ENCODE data around the gene RRP1. TPM values are rescaled to one million over a fixed set of nuclear protein-coding genes. Genes with fewer than 3 reads are reported as not detected.

The RRP1 gene, protein sequence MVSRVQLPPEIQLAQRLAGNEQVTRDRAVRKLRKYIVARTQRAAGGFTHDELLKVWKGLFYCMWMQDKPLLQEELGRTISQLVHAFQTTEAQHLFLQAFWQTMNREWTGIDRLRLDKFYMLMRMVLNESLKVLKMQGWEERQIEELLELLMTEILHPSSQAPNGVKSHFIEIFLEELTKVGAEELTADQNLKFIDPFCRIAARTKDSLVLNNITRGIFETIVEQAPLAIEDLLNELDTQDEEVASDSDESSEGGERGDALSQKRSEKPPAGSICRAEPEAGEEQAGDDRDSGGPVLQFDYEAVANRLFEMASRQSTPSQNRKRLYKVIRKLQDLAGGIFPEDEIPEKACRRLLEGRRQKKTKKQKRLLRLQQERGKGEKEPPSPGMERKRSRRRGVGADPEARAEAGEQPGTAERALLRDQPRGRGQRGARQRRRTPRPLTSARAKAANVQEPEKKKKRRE
- 10 to 100 TPM in 3 of 4 donors, 1 to 10 TPM in 1; 8.2 to 21.4 (median 17.0) TPM for total RNA-seq

DNA sequence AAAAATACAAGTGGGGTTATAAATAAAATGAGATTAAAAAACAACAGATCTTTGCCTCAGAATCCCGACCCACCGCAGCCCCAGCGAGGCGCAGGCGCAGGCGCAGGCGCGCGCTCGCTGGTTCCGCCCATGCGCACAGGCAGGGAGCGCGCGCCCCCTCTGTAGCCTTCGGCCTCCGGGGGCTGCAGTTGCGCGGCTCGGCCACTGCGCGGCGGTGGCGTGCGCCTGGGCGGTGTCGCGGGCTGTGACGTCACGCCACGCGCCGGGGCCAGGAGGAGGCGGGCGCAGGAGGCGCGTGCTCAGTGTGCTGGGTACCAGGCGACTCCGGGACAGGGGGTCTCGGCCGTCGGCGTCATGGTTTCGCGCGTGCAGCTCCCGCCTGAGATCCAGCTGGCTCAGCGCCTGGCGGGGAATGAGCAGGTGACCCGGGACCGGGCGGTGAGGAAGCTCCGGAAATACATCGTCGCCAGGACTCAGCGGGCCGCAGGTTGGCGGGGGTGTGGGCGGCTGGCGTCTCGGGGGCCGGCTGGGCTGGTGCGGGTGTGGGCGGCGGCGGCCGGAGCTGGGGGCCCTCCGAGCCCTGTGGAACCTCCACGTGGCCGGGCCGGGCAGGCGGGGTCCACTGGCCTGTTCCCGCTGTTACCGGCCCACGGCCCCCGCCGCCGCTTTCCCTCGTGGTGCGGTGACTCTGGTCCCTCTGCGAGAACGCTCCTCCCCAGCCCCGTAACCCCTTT lies at the start of gene RRP1:
Gene RRP1, plus strand, starts transcription at position 302 of the 734 bp plus-strand sequence. Its CDS starts 53 bp downstream, at position 355.
- TF ChIP-seq, protein P1, sequence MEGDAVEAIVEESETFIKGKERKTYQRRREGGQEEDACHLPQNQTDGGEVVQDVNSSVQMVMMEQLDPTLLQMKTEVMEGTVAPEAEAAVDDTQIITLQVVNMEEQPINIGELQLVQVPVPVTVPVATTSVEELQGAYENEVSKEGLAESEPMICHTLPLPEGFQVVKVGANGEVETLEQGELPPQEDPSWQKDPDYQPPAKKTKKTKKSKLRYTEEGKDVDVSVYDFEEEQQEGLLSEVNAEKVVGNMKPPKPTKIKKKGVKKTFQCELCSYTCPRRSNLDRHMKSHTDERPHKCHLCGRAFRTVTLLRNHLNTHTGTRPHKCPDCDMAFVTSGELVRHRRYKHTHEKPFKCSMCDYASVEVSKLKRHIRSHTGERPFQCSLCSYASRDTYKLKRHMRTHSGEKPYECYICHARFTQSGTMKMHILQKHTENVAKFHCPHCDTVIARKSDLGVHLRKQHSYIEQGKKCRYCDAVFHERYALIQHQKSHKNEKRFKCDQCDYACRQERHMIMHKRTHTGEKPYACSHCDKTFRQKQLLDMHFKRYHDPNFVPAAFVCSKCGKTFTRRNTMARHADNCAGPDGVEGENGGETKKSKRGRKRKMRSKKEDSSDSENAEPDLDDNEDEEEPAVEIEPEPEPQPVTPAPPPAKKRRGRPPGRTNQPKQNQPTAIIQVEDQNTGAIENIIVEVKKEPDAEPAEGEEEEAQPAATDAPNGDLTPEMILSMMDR (IDR thresholded peaks at IDR 0.05; ENCODE audit: low read depth), result no peak

DNA sequence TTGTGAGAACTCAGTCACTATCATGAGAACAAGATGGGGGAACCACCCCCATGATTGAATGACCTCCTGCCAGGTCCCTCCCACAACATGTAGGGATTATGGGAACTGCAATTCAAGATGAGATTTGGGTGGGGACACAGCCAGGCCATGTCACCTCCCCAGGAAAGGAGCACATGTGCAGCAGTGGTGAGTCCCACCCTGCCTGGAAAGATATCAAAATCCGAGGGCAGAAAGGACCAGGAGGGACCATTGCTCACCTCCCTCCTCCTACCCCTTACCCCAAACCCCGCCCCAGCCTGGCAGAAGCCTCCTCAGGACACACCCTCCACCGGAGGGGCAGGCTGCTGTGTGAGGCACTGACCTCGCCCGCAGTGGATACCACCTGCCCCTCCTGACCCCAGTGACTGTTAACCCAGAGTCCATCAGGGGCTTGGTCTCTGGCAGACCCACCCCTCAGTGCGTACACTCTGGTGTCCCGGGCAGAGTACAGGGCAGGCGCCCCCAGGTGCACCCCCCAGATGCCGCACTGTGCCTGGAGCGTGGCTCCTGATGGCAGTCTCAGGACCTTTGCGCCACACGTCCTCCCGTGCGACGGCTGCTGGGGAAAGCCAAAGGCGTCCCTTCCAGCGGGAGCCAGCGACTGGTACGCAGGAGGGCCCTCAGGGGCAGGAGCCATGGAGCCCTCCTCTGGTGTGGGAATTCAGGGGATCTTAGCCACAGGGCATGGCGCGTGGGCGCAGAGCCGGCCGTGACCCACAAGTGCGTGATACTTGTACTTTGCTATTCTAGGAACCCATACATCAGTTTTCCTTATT lies 49.5 kb upstream of the RRP1 start:
- TF ChIP-seq, protein P1 (IDR thresholded peaks at IDR 0.05; ENCODE audit: low read depth), result no peak

DNA sequence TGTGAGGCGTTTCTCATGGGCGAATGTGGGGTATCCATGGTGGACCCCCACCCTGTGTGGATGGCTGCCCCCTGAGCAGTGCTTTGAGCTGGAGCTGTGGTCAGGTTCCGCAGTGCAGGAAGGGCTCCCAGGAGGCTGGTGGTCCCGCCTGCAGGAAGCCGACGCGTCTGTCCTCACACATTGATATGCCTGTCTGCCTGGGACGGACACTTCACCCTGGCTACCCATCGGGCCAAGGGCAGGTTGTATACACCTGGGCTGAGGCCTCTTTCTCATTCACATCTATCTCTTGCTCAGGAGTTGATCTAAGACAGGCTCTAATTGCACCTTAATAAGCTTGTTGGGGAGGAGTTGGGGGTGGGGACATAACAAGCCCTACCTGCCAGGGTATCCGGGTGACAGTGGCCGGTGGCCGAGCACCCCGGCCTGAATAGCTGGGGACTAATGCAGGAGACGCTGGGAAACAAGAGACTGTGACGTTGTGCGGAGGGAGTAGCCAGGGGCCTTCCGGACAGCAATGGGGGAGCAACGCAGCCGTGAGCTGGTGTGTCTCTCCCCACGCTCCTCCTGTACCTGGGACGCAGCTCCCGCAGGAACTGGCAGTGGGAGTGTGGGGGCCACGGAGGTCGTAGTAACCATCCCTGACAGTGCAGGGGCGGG lies 48.8 kb upstream of the RRP1 start:
- TF ChIP-seq, protein P1 (IDR thresholded peaks at IDR 0.05; ENCODE audit: low read depth), result no peak

DNA sequence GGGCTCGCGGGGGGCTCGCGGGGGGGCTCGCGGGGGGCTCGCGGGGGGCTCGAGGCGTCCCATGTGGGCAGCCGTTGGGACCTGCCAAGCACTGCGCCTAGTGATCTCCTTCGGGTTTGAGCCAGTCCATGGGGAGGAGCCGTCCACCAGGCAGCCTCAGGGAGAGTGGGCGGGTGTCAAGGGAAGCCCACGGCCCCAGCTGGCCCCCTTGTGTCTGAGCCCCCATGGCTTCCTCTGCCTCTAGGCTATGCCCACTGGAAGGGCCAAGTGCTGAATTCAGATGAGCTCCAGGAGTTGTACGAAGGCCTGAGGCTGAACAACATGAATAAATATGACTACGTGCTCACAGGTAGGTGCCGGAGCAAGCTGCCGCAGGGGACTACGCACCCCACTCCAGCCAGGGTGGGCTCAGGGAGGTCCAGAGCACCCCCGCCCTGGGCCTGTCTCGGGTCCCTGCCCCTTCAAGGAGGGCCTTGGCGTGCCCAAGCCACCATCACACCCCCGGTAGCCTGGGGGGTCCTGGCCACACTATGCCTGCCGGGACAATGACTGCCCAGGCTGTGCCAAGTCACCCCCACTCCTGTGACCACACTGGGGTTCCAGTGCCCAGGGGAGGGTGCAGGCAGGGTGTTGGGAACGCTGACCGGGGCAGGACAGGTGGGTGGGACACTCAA lies 47.8 kb upstream of the RRP1 start:
- TF ChIP-seq, protein P1 (IDR thresholded peaks at IDR 0.05; ENCODE audit: low read depth), result no peak

DNA sequence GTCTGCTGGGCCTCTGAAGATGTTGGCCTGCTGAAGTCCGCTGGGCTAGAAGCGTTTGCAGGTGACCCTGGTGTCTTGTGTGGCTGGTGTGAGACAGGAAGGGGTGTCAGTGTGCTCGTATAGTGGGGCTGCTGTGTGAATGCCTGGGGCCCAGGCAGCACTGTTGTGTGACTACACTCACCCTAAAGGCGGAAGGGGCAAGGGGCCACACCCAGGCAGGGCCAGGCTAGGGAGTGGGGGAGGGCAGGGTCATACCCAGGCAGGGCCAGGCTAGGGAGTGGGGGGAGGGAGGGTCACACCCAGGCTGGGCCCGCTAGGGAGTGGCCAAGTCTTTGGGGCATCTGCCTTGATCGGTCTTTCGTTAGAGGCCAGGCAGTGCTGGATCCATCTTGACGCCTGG lies 45.4 kb upstream of the RRP1 start:
- TF ChIP-seq, protein P1 (IDR thresholded peaks at IDR 0.05; ENCODE audit: low read depth), result no peak

DNA sequence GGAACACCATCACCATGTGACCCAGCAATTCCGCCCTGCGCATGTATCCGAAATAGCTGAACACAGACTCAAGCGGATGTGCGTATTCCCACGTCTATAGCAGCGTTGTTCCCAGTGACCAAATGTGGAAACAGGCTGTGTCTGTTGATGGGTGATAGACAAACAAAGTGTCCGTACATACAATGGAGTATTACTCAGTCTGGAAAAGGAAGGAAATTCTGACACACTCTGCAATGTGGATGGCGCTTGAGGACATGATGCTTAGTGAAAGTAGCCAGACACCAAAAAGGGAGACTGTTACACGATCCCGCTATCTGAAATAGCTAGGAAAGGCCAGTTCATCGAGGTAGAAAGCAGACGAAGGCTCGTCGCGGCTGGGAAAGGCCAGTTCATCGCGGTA lies 44.7 kb upstream of the RRP1 start:
- TF ChIP-seq, protein P1 (IDR thresholded peaks at IDR 0.05; ENCODE audit: low read depth), result no peak

Data from subcutaneous adipose tissue (tissue), 4 donors.